Ovary (tissue), 3 donors: ENCODE measurements around the gene RGMA.

Experiments
- EP300 ChIP-seq: sonication (generic); formaldehyde crosslinking; IDR thresholded peaks from one replicate; pipeline ENCODE4 v1.6.1; 2017; ENCODE audit warnings: antibody characterized with exemption
- POLR2A ChIP-seq: fragments of 450-650 bp; IDR thresholded peaks from one replicate; pipeline ENCODE4 v1.6.1; 2017; ENCODE audit warnings: antibody characterized with exemption, mild to moderate bottlenecking, moderate library complexity
- TF ChIP-seq, protein P1 (sequence below), 3 donors: fragments of 450-650 bp in 2 of 3; fragments of 200-600 bp in 1 of 3; IDR thresholded peaks; one replicate each; pipeline versions ENCODE4 v1.5.1 to v1.8.0; 2016 to 2022; ENCODE audit warnings: antibody characterized with exemption in 3 of 3, mild to moderate bottlenecking in 1 of 3
- donor health status: DM: no; HTN: no; CAD: no.

DNA sequence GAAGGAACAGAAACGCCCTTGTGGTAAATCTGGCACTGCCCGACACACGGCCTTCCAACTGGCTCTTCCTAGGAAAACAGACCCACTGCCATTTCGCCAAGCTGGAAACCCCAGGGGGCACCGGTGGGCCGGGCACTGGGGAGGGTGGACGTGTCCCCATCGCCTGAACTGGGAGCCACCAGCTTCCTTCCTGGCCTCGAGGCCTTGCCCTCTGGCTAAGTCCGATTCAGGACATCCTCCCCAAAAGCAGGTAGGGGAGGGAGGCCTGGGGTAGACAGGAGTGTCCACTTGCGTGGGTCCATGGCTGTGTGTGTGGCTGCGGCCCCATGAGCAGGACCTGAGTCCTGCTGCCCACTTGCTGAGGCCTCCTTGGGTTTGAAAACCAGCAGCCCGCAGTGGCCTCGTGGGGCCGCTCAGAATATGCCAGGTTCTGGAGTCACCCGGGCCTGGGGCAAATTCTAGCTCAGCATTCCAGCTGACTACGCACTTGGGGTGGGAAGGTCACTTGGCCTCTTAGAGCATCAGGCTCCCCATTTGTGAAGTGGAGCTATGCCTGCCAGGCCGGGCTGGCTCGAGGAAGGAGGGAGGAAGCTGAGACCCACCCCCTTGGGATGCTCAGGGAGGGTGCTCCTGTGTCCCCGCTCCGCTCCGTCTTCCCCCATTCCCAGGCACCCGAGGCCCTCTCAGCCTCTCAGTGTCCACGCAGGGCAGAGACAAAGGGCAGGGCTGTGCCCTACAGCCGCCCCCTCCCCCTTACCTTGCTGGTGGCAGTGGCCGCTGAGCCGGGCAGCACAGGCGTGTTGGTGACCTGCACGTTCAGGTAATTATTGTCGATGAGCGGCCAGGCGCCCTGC lies 37.5 kb downstream of the RGMA start:
- TF ChIP-seq POLR2A (no peak), EP300 (no peak)
- TF ChIP-seq, protein P1, sequence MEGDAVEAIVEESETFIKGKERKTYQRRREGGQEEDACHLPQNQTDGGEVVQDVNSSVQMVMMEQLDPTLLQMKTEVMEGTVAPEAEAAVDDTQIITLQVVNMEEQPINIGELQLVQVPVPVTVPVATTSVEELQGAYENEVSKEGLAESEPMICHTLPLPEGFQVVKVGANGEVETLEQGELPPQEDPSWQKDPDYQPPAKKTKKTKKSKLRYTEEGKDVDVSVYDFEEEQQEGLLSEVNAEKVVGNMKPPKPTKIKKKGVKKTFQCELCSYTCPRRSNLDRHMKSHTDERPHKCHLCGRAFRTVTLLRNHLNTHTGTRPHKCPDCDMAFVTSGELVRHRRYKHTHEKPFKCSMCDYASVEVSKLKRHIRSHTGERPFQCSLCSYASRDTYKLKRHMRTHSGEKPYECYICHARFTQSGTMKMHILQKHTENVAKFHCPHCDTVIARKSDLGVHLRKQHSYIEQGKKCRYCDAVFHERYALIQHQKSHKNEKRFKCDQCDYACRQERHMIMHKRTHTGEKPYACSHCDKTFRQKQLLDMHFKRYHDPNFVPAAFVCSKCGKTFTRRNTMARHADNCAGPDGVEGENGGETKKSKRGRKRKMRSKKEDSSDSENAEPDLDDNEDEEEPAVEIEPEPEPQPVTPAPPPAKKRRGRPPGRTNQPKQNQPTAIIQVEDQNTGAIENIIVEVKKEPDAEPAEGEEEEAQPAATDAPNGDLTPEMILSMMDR (IDR thresholded peaks at IDR 0.05) = no peak
